ENCODE measurements around the gene CYLC2.

GRCh38 chr9:102950346-102950745 lies 44.8 kb upstream of the CYLC2 start:
- TF ChIP-seq CTCF (IDR thresholded peaks at IDR 0.05) (no peak), EZH2 (IDR thresholded peaks at IDR 0.05; ENCODE audit: borderline replicate concordance, insufficient read depth, low read depth, low read length, poor library complexity, severe bottlenecking) (no peak)

All from B cell (primary cell).